Measurements from ENCODE around the gene CRBN. TPM values are rescaled to one million over a fixed set of nuclear protein-coding genes. Genes with fewer than 3 reads are reported as not detected.

Gene CRBN
- total RNA-seq, 1 experiment from 2014 or later: 31.2 TPM

DNA sequence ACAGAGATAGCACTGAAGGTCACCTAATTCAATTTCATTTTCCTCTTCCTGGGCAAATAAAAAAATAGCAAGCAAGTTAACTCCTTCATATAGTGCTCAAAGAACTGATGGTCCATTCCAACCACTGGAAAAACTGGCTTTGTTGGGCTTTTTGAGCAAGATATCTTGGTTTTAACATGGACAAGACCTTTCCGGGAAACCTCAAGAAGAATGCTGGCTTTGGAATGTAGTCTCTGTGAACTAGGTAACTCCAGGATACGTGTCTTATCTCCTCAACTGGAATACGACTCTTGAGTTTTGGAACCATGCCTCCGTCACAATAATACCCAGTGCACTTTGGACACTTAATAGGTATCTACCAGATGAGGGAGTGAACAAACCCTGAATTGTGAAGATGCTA lies 36.9 kb upstream of the CRBN start:
- H2AFZ ChIP-seq (ENCODE audit: low read length): no peak overlapping the region
- H3K27me3 ChIP-seq (ENCODE audit: low read length): no peaks in the 10 kb centered on the region
- 0 out of 2 replicates have a peak, but pooled peaks cover 3% of the 10 kb centered on the region for H3K9me3 ChIP-seq (ENCODE audit: low read length)
- TF ChIP-seq EZH2 (IDR thresholded peaks at IDR 0.05; ENCODE audit: low read length, unreplicated experiment) (no peak), CTCF (conservative IDR thresholded peaks at IDR 0.05; ENCODE audit: low read depth, low read length) (no peak), EZH2phosphoT487 (IDR thresholded peaks at IDR 0.05; ENCODE audit: borderline replicate concordance, low read length) (no peak)
- CTCF ChIA-PET: no interaction called here
- H3K9me2 ChIP-seq (replicated peaks; ENCODE audit: low read length): no peaks in the 10 kb centered on the region
- no peak for ATAC-seq
- no peak overlapping the region for H3K4me3 ChIP-seq (ENCODE audit: low read length)
- H3K9ac ChIP-seq (ENCODE audit: low read length): no peak overlapping the region
- H3K4me1 ChIP-seq (ENCODE audit: insufficient read depth, low read length): no peaks in the 10 kb centered on the region
- H3K27ac ChIP-seq (ENCODE audit: low read length): no peak overlapping the region
- intact Hi-C loops (cut with micrococcal nuclease): no loop called here
- H3F3A ChIP-seq (ENCODE audit: low read length, unreplicated experiment): no peaks in the 10 kb centered on the region
- no peak for DNase-seq
- BruUV-seq (replicated peaks): no TSS peak
- H3K79me2 ChIP-seq (ENCODE audit: low read length): no peaks in the 10 kb centered on the region
- POLR2A ChIA-PET (ENCODE audit: unreplicated experiment): no interaction called here
- H4K20me1 ChIP-seq (ENCODE audit: low read length): no peaks in the 10 kb centered on the region
- no peaks in the 10 kb centered on the region for H3K36me3 ChIP-seq (ENCODE audit: low read depth, low read length)
- H3K4me2 ChIP-seq (ENCODE audit: low read length): no peak overlapping the region

DNA sequence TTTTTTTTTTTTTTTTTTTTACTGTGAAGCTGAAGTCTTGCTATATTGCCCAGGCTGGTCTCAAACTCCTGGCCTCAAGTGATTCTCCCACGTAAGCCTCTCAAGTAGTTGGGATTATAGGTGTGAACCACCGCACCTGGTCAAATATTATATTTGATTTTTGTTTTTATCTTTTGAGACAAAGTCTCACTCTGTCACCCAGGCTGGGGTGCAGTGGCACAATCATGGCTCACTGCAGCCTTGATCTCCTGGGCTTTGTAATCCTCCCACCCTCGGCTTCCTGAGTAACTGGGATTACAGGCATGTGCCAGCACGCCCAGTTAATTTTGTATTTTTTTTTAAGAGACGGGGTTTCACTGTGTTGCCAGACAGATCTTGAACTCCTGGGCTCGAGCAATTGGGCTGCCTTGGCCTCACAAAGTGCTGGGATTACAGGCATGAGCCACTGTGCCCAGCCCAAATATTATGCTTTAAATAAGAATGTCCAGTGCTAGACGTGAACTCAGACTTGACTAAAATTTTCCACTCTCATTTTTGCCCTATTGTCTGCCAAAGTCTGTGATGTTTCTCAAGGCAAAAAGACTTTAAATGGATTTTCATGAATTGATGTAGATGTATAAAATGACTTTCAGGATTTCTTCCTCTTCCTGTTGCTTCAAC lies 33.4 kb upstream of the CRBN start:
- TF ChIP-seq EZH2 (IDR thresholded peaks at IDR 0.05; ENCODE audit: low read length, unreplicated experiment) (no peak), EZH2phosphoT487 (IDR thresholded peaks at IDR 0.05; ENCODE audit: borderline replicate concordance, low read length) (no peak), CTCF (conservative IDR thresholded peaks at IDR 0.05; ENCODE audit: low read depth, low read length) (no peak)
- intact Hi-C loops (cut with micrococcal nuclease): no loop called here
- ATAC-seq (no peak), DNase-seq (no peak)
- Histone ChIP-seq H3K9me2 (replicated peaks; ENCODE audit: low read length) (no peaks in the 10 kb centered on the region), H3K4me3 (ENCODE audit: low read length) (no peak overlapping the region), H3K79me2 (ENCODE audit: low read length) (no peaks in the 10 kb centered on the region), H3K4me2 (ENCODE audit: low read length) (no peak overlapping the region), H3K36me3 (ENCODE audit: low read depth, low read length) (no peaks in the 10 kb centered on the region), H3F3A (ENCODE audit: low read length, unreplicated experiment) (no peaks in the 10 kb centered on the region), H3K4me1 (ENCODE audit: insufficient read depth, low read length) (no peaks in the 10 kb centered on the region), H4K20me1 (ENCODE audit: low read length) (no peaks in the 10 kb centered on the region), H3K27ac (ENCODE audit: low read length) (no peak overlapping the region), H3K9me3 (ENCODE audit: low read length) (no peaks in the 10 kb centered on the region), H3K9ac (ENCODE audit: low read length) (no peak overlapping the region), H3K27me3 (ENCODE audit: low read length) (0 out of 2 replicates have a peak, but pooled peaks cover under 1% of the 10 kb centered on the region), H2AFZ (ENCODE audit: low read length) (no peak overlapping the region)
- CTCF ChIA-PET: no interaction called here
- BruUV-seq (replicated peaks): no TSS peak
- POLR2A ChIA-PET (ENCODE audit: unreplicated experiment): no interaction called here

- Histone ChIP-seq H3K4me3 (ENCODE audit: low read length) (no peak overlapping the region), H3K27ac (ENCODE audit: low read length) (no peak overlapping the region), H3K9ac (ENCODE audit: low read length) (no peak overlapping the region), H3K9me2 (replicated peaks; ENCODE audit: low read length) (no peaks in the 10 kb centered on the region), H3K4me1 (ENCODE audit: insufficient read depth, low read length) (no peaks in the 10 kb centered on the region), H3K27me3 (ENCODE audit: low read length) (0 out of 2 replicates have a peak, but pooled peaks cover 6% of the 10 kb centered on the region), H3F3A (ENCODE audit: low read length, unreplicated experiment) (no peaks in the 10 kb centered on the region), H2AFZ (ENCODE audit: low read length) (no peak overlapping the region), H4K20me1 (ENCODE audit: low read length) (no peaks in the 10 kb centered on the region), H3K4me2 (ENCODE audit: low read length) (no peak overlapping the region), H3K79me2 (ENCODE audit: low read length) (no peaks in the 10 kb centered on the region), H3K36me3 (ENCODE audit: low read depth, low read length) (no peaks in the 10 kb centered on the region), H3K9me3 (ENCODE audit: low read length) (no peaks in the 10 kb centered on the region)
- ATAC-seq (no peak), DNase-seq (no peak)
- POLR2A ChIA-PET (ENCODE audit: unreplicated experiment): no interaction called here
- BruUV-seq (replicated peaks): no TSS peak
- intact Hi-C loops (cut with micrococcal nuclease): no loop called here
- TF ChIP-seq EZH2 (IDR thresholded peaks at IDR 0.05; ENCODE audit: low read length, unreplicated experiment): no peak
- no peak for TF ChIP-seq CTCF (conservative IDR thresholded peaks at IDR 0.05; ENCODE audit: low read depth, low read length)
- no peak for TF ChIP-seq EZH2phosphoT487 (IDR thresholded peaks at IDR 0.05; ENCODE audit: borderline replicate concordance, low read length)
- CTCF ChIA-PET: no interaction called here
Observed at GRCh38 chr3:3209714-3210113, 30.2 kb upstream of the CRBN start.
